ENCODE results near the gene SYN1. TPM values are rescaled to one million over a fixed set of nuclear protein-coding genes. Genes with fewer than 3 reads are reported as not detected.
A peak's percentile ranks its signal among the peaks of the same experiment; 100 is the strongest.

SYN1 gene
- total RNA-seq, 1 experiment from 2014 or later, result 11.7 TPM

- Histone ChIP-seq H4K8ac (replicated peaks; ENCODE audit: insufficient read length, low read depth, low read length) (no peak overlapping the region), H2BK120ac (ENCODE audit: low read depth, low read length, poor library complexity, severe bottlenecking) (no peak overlapping the region), H2BK5ac (ENCODE audit: insufficient read length, low read length) (no peak overlapping the region), H3K79me1 (ENCODE audit: insufficient read depth, low read depth, low read length, poor library complexity, severe bottlenecking) (no peaks in the 10 kb centered on the region), H3K27ac (ENCODE audit: insufficient read length, low read depth, low read length) (no peak overlapping the region), H3K14ac (ENCODE audit: insufficient read depth, low read length) (no peak overlapping the region), H3K18ac (ENCODE audit: insufficient read length, low read depth, low read length) (no peak overlapping the region), H2AFZ (ENCODE audit: low read length) (no peak overlapping the region), H3K9ac (ENCODE audit: extremely low read depth, insufficient read length, low read length) (no peak overlapping the region), H2AK5ac (ENCODE audit: insufficient read length, low read length) (no peak overlapping the region), H2BK15ac (ENCODE audit: low read depth, low read length) (no peak overlapping the region), H3K4ac (ENCODE audit: low read depth, low read length) (no peak overlapping the region), H3K23me2 (ENCODE audit: insufficient read length, low read depth, low read length, poor library complexity, severe bottlenecking) (peaks cover 4% of the 10 kb centered on the region), H3K4me2 (ENCODE audit: insufficient read depth, insufficient read length, low read length) (no peak overlapping the region), H4K20me1 (ENCODE audit: control insufficient read depth, insufficient read depth, insufficient read length) (no peaks in the 10 kb centered on the region), H3K79me2 (ENCODE audit: insufficient read depth, low read length) (no peaks in the 10 kb centered on the region), H4K5ac (ENCODE audit: insufficient read length, low read depth, low read length) (no peak overlapping the region), H4K91ac (ENCODE audit: insufficient read length, low read depth, low read length) (no peak overlapping the region), H3T11ph (ENCODE audit: low read length) (no peak overlapping the region), H3K9me3 (ENCODE audit: control insufficient read depth, low read depth, low read length) (peaks cover 16% of the 10 kb centered on the region), H2BK20ac (ENCODE audit: low read depth, low read length, poor library complexity, severe bottlenecking) (no peak overlapping the region), H3K27me3 (ENCODE audit: insufficient read depth, low read length) (no peaks in the 10 kb centered on the region), H2BK12ac (ENCODE audit: insufficient read length, low read depth, low read length) (no peak overlapping the region), H3K23ac (ENCODE audit: insufficient read length, low read depth, low read length) (no peak overlapping the region), H3K56ac (ENCODE audit: insufficient read length, low read depth, low read length) (no peak overlapping the region), H3K4me1 (ENCODE audit: insufficient read depth, low read length) (no peaks in the 10 kb centered on the region)
- H3K4me3 Mint-ChIP-seq, result no peak overlapping the region
- H3K27me3 Mint-ChIP-seq (ENCODE audit: low read depth), result no peaks in the 10 kb centered on the region; the same call in 1 of the 2 replicates
- H3K4me1 Mint-ChIP-seq, result peaks cover 13 to 30% of the 10 kb centered on the region in 2 experiments
- H3K9me3 Mint-ChIP-seq, result peaks cover 72 to 84% of the 10 kb centered on the region in 2 experiments
- DNase-seq, result no peak
- H3K27ac Mint-ChIP-seq, result peak overlapping the region in 1 of 3 experiments; percentile 65; a peak in 2 of 7 replicates
- H3K36me3 Mint-ChIP-seq (ENCODE audit: insufficient read depth in 1 of 3, low read depth in 3 of 3), result peaks cover 9 to 20% (median 10%) of the 10 kb centered on the region in 3 experiments; a peak in 6 of 7 replicates
- no peak for TF ChIP-seq CTCF (conservative IDR thresholded peaks at IDR 0.05)
- WGBS (ENCODE audit: extremely low coverage, insufficient read length, low lambda C conversion rate), result no CpG with 5 or more reads among the region's 9 CpGs
Observed at GRCh38 chrX:47579537-47579936, 40.1 kb downstream of the SYN1 start.
